K562 (cell line): Measurements from ENCODE around the gene DUS1L. TPM values are rescaled to one million over a fixed set of nuclear protein-coding genes. Genes with fewer than 3 reads are reported as not detected.

Experiments
- ATAC-seq: fragments of 200-7000 bp; cut with Tn5 transposase; 3 replicates; pipeline ENCODE4 v1.9.1; 2020; ENCODE audit warnings: moderate library complexity
- BruUV-seq: library from RNA; stranded (reverse); fragments of 400-500 nt; replicated peaks from 2 replicates; lab custom pipeline; 2021; lab: Mats Ljungman, UMichigan
- CTCF ChIA-PET: fragments of 300-600 bp; formaldehyde crosslinking; extraction: SDS; loops from one replicate; lab custom pipeline; 2021; ENCODE audit warnings: low intra/inter-chr PET ratio; lab: Yijun Ruan, JAX
- POLR2A ChIA-PET: fragments of 300-600, 350-650 bp; sonication (Branson Sonifier 250); formaldehyde crosslinking; extraction: SDS; loops from one replicate; lab custom pipeline; 2021; ENCODE audit warnings: antibody characterized with exemption, inconsistent platforms; lab: Yijun Ruan, JAX
- DNase-seq, 4 experiments: peaks; one replicate each; pipeline versions ENCODE4 v3.0.0 to v3.0.0-alpha.2; 2011 to 2018; ENCODE audit warnings: low spot score in 3 of 4, mixed read lengths in 3 of 4; ENCODE audit errors: extremely low read depth in 1 of 4
- FAIRE-seq: peaks from 2 replicates; lab custom pipeline; 2011; peaks lifted over from hg19 to GRCh38; lab: Jason Lieb, UNC
- H2AFZ ChIP-seq: 2 replicates; pipeline ENCODE4 v1.6.0; 2011; ENCODE audit warnings: low read depth, low read length, control low read depth, inconsistent platforms
- H3K27ac ChIP-seq: fragments of 200-600 bp; 3 replicates; pipeline ENCODE4 v1.8.0; 2011; ENCODE audit warnings: low read depth, mild to moderate bottlenecking, control low read depth, inconsistent platforms, low read length, moderate library complexity, mixed read lengths; ENCODE audit errors: extremely low read depth
- H3K27me3 ChIP-seq, 2 experiments: fragments of 300-600 bp in 1 of 2; 2 replicates in 1 of 2; 3 replicates in 1 of 2; pipeline versions ENCODE4 v1.6.0 to v1.8.0; 2011; ENCODE audit warnings: inconsistent platforms in 2 of 2, low read length in 2 of 2, mild to moderate bottlenecking in 1 of 2, mixed read lengths in 1 of 2, moderate library complexity in 1 of 2; ENCODE audit not compliant: control insufficient read depth in 2 of 2, insufficient read depth in 2 of 2
- H3K36me3 ChIP-seq: fragments of 300-600 bp; 3 replicates; pipeline ENCODE4 v1.8.0; 2011; ENCODE audit warnings: mild to moderate bottlenecking, low read length, inconsistent platforms; ENCODE audit not compliant: control insufficient read depth, insufficient read depth
- H3K4me1 ChIP-seq, 2 experiments: fragments of 200-600 bp in 1 of 2; replicated peaks in 1 of 2; 2 replicates in 1 of 2; 3 replicates in 1 of 2; pipeline versions ENCODE4 v1.5.1 to v1.8.0; 2011; ENCODE audit warnings: inconsistent platforms in 2 of 2, low read length in 2 of 2, mild to moderate bottlenecking in 1 of 2, mixed read lengths in 1 of 2, moderate library complexity in 1 of 2; ENCODE audit not compliant: control insufficient read depth in 2 of 2, insufficient read depth in 2 of 2
- H3K4me2 ChIP-seq: 2 replicates; pipeline ENCODE4 v1.6.1; 2011; ENCODE audit warnings: low read length, control low read depth, inconsistent platforms, mixed read lengths; ENCODE audit not compliant: insufficient read depth
- H3K4me3 ChIP-seq: fragments of 200-600 bp; sonication (generic), shearing (Covaris generic); 2 replicates; pipeline ENCODE4 v1.5.1; 2016; ENCODE audit warnings: control low read depth, inconsistent platforms
- H3K79me2 ChIP-seq: fragments of 200-600 bp; 3 replicates; pipeline ENCODE4 v1.8.0; 2011; ENCODE audit warnings: low read length, inconsistent platforms; ENCODE audit not compliant: control insufficient read depth, insufficient read depth
- H3K9ac ChIP-seq, 2 experiments: 2 replicates each; pipeline versions ENCODE4 v1.6.0 to v1.6.1; 2011; ENCODE audit warnings: low read depth in 2 of 2, low read length in 2 of 2, control low read depth in 1 of 2, inconsistent platforms in 1 of 2, mild to moderate bottlenecking in 1 of 2, mixed read lengths in 1 of 2; ENCODE audit not compliant: insufficient read depth in 1 of 2
- H3K9me1 ChIP-seq: one replicate; pipeline ENCODE4 v1.6.0; 2011; ENCODE audit warnings: inconsistent platforms, mild to moderate bottlenecking, low read length, moderate library complexity; ENCODE audit not compliant: control insufficient read depth, insufficient read depth
- H3K9me3 ChIP-seq: replicated peaks from 2 replicates; pipeline ENCODE4 v1.5.1; 2011; ENCODE audit warnings: low read depth, low read length, inconsistent platforms; ENCODE audit not compliant: control insufficient read depth, insufficient read depth
- H4K20me1 ChIP-seq: replicated peaks from 2 replicates; pipeline ENCODE4 v1.6.1; 2011; ENCODE audit warnings: low read length, inconsistent platforms, mixed read lengths; ENCODE audit not compliant: control insufficient read depth, insufficient read depth
- AFF1 ChIP-seq, 2 experiments: fragments of 450-650 bp; IDR thresholded peaks; 2 replicates each; pipeline ENCODE4 v1.6.1; 2018; ENCODE audit warnings: mild to moderate bottlenecking in 2 of 2, low read depth in 1 of 2; ENCODE audit not compliant: partially characterized antibody in 2 of 2
- LCOR ChIP-seq: sonication (generic); formaldehyde crosslinking; IDR thresholded peaks from 2 replicates; pipeline ENCODE4 v1.8.0; 2022; ENCODE audit warnings: mild to moderate bottlenecking, missing genetic modification reagents
- MXD1 ChIP-seq: fragments of 250-450 bp; sonication (Bioruptor Pico); IDR thresholded peaks from 2 replicates; pipeline ENCODE4 v1.8.0; 2021; ENCODE audit warnings: borderline replicate concordance, mild to moderate bottlenecking, moderate library complexity; ENCODE audit not compliant: poor library complexity, severe bottlenecking
- NR2C1 ChIP-seq, 2 experiments: fragments of 450-650 bp; IDR thresholded peaks; 2 replicates each; pipeline ENCODE4 v1.6.1; 2017; ENCODE audit warnings: mild to moderate bottlenecking in 2 of 2, antibody characterized with exemption in 1 of 2, inconsistent platforms in 1 of 2, missing compliant biosample characterization in 1 of 2, missing genetic modification characterization in 1 of 2
- RBFOX2 ChIP-seq: fragments of 200-400 bp; formaldehyde crosslinking; IDR thresholded peaks from 2 replicates; pipeline ENCODE4 v1.6.1; 2017; ENCODE audit warnings: low read depth, mild to moderate bottlenecking, low read length, moderate library complexity
- RBM22 ChIP-seq: fragments of 200-400 bp; formaldehyde crosslinking; IDR thresholded peaks from 2 replicates; pipeline ENCODE4 v1.6.1; 2018; ENCODE audit warnings: low read length, low read depth; ENCODE audit not compliant: poor library complexity, severe bottlenecking
- ZBTB1 ChIP-seq: sonication (generic); formaldehyde crosslinking; IDR thresholded peaks from 2 replicates; pipeline ENCODE4 v1.8.1; 2023; ENCODE audit warnings: missing genetic modification reagents, low read depth, mild to moderate bottlenecking, borderline replicate concordance
- WGBS: fragments of 100-300 bp; shearing (Covaris generic); methylation state at CpG from one replicate; pipeline ENCODE4 v1.1.6; 2016; ENCODE audit warnings: low coverage, mixed read lengths; ENCODE audit not compliant: insufficient coverage; ENCODE audit errors: missing lambda C conversion rate; 5-methylcytosine and 5-hydroxymethylcytosine counted together
- in situ Hi-C: fragments of 300-500 bp; cut with MboI; formaldehyde crosslinking; loops from 4 replicates; pipeline ENCODE4 v1.15.0; 2018; ENCODE audit warnings: inconsistent platforms, mixed read lengths
- intact Hi-C: fragments of 100-400 bp; cut with micrococcal nuclease; formaldehyde crosslinking; loops from 2 replicates; pipeline ENCODE4 v1.14.2; 2022
- polyA plus RNA-seq, 8 experiments: library from polyadenylated mRNA; depleted of rRNA in 4 of 8; stranded (reverse) in 5 of 8; unstranded in 3 of 8; fragments of >200 nt; fragmentation: Nextera tagmentation in 2 of 8; fragmentation: Illumina TruSeq in 1 of 8; extraction: Ambion mirVana in 2 of 8; extraction: Trizol in 1 of 8; gene quantifications; 2 replicates each; pipeline versions ENCODE4 v1.2.1 to v1.2.3, GENCODE V29; 2011 to 2014; ENCODE audit warnings: inconsistent platforms in 1 of 8, missing spikeins in 1 of 8
- total RNA-seq, 7 experiments: library from RNA; depleted of rRNA in 6 of 7; stranded (reverse); fragments of >200 nt in 6 of 7; fragmentation: Illumina TruSeq in 2 of 7; extraction: Trizol in 2 of 7; gene quantifications; 2 replicates each; pipeline versions ENCODE4 v1.2.1 to v1.2.3, GENCODE V29; 2011 to 2021; ENCODE audit warnings: low replicate concordance in 1 of 7

Gene DUS1L
- total and polyA plus RNA-seq, 9 of the 15 experiments (the other 6 are each of a cell fraction or from before 2014, with no cell fraction given): 7.8 to 210 (median 83.9) TPM

GRCh38 chr17:82061047-82061925 is 4.3 kb downstream of the DUS1L start:
- no peak for DNase-seq
- BruUV-seq: no TSS peak
- no peak overlapping the region for H3K27ac ChIP-seq
- H3K9me1 ChIP-seq: no peaks in the 10 kb centered on the region
- no peaks in the 10 kb centered on the region for H3K27me3 ChIP-seq
- no peak overlapping the region for H3K9ac ChIP-seq
- H2AFZ ChIP-seq: no peak overlapping the region
- 91% methylated on average over 28 of the region's 34 CpGs for whole genome bisulfite sequencing
- ChIA-PET CTCF (no interaction called here), POLR2A (interaction anchor here (0.5 to 2.5 kb wide), 7 partner anchors 7 to 128 kb away, joined by 3 to 11 read pairs (median 3); partner anchors contain the start of gene DCXR)
- H3K79me2 ChIP-seq: peaks cover 28% of the 10 kb centered on the region
- FAIRE-seq: no peak
- H4K20me1 ChIP-seq: peaks cover 7% of the 10 kb centered on the region
- H3K4me3 ChIP-seq: no peak overlapping the region
- no peak overlapping the region for H3K4me2 ChIP-seq
- peaks cover 81% of the 10 kb centered on the region; the same call in 2 of the 3 replicates for H3K36me3 ChIP-seq
- no peaks in the 10 kb centered on the region for H3K9me3 ChIP-seq
- H3K4me1 ChIP-seq: peaks cover 3 to 90% of the 10 kb centered on the region in 2 experiments; a peak in 3 of 5 replicates
- in situ Hi-C loops: no loop called here
- no peak for ATAC-seq
- intact Hi-C loops: no loop called here
- TF ChIP-seq AFF1 (IDR thresholded peaks at IDR 0.05; ENCODE audit: low read depth in 1 of 2, partially characterized antibody in 2 of 2) (no peak), MXD1 (CRISPR knock-in tag) (no peak), RBM22 (peak; percentile 62), ZBTB1 (CRISPR knock-in tag) (no peak), RBFOX2 (peak; percentile 64), LCOR (CRISPR knock-in tag) (no peak), NR2C1 (IDR thresholded peaks at IDR 0.05) (no peak), NR2C1 (tag; IDR thresholded peaks at IDR 0.05) (no peak)
